GM12878 (cell line): ENCODE results near the gene CLCN7.

Experiments used
- BCL11A ChIP-seq: IDR thresholded peaks from 2 replicates; pipeline ENCODE4 v1.6.1; 2011; ENCODE audit warnings: low read depth, low read length
- CTCF ChIP-seq, 3 experiments: IDR thresholded peaks in 2 of 3; conservative IDR thresholded peaks in 1 of 3; 2 replicates each; pipeline ENCODE4 v1.5.1; 2011; ENCODE audit warnings: low read depth in 3 of 3, low read length in 3 of 3, mild to moderate bottlenecking in 3 of 3, control low read depth in 2 of 3, moderate library complexity in 2 of 3, inconsistent platforms in 1 of 3, mixed read lengths in 1 of 3; ENCODE audit not compliant: control insufficient read depth in 2 of 3, insufficient read depth in 1 of 3; ENCODE audit errors: extremely low read depth in 1 of 3
- EP300 ChIP-seq, 2 experiments: fragments of 150-350 bp in 1 of 2; IDR thresholded peaks; 2 replicates each; pipeline ENCODE4 v1.6.1; 2011 to 2012; ENCODE audit warnings: low read depth in 2 of 2, low read length in 2 of 2, borderline replicate concordance in 1 of 2, improper control_type of control experiment in 1 of 2, inconsistent platforms in 1 of 2; ENCODE audit not compliant: control insufficient read depth in 1 of 2
- HDAC2 ChIP-seq: fragments of 200-600 bp; sonication (generic); IDR thresholded peaks from 2 replicates; pipeline ENCODE4 v1.6.1; 2017
- NRF1 ChIP-seq: conservative IDR thresholded peaks from 2 replicates; pipeline ENCODE4 v1.6.1; 2011; ENCODE audit warnings: mild to moderate bottlenecking, low read depth, low read length, improper control_type of control experiment
- SMAD1 ChIP-seq: fragments of 450-650 bp; IDR thresholded peaks from 2 replicates; pipeline ENCODE4 v1.6.1; 2018; ENCODE audit warnings: mild to moderate bottlenecking, low read depth; ENCODE audit not compliant: partially characterized antibody
- TCF7 ChIP-seq: IDR thresholded peaks from 2 replicates; pipeline ENCODE4 v1.6.1; 2014; ENCODE audit warnings: antibody characterized with exemption, borderline replicate concordance

GRCh38 chr16:1475552-1476114 lies 805 bp upstream of the CLCN7 start:
- TF ChIP-seq HDAC2: no peak
- no peak for TF ChIP-seq TCF7
- no peak for TF ChIP-seq NRF1
- no peak for TF ChIP-seq SMAD1
- TF ChIP-seq CTCF (IDR thresholded peaks at IDR 0.05 in 2 of 3, conservative IDR thresholded peaks at IDR 0.05 in 1 of 3; ENCODE audit: control insufficient read depth in 2 of 3, extremely low read depth in 1 of 3, insufficient read depth in 1 of 3, low read depth in 3 of 3, low read length in 3 of 3): no peak
- TF ChIP-seq BCL11A: no peak
- no peak for TF ChIP-seq EP300 (IDR thresholded peaks at IDR 0.05; ENCODE audit: borderline replicate concordance in 1 of 2, control insufficient read depth in 1 of 2, low read depth in 2 of 2, low read length in 2 of 2)
